ENCODE results near the gene NOP56.

NOP56 gene, protein sequence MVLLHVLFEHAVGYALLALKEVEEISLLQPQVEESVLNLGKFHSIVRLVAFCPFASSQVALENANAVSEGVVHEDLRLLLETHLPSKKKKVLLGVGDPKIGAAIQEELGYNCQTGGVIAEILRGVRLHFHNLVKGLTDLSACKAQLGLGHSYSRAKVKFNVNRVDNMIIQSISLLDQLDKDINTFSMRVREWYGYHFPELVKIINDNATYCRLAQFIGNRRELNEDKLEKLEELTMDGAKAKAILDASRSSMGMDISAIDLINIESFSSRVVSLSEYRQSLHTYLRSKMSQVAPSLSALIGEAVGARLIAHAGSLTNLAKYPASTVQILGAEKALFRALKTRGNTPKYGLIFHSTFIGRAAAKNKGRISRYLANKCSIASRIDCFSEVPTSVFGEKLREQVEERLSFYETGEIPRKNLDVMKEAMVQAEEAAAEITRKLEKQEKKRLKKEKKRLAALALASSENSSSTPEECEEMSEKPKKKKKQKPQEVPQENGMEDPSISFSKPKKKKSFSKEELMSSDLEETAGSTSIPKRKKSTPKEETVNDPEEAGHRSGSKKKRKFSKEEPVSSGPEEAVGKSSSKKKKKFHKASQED

DNA sequence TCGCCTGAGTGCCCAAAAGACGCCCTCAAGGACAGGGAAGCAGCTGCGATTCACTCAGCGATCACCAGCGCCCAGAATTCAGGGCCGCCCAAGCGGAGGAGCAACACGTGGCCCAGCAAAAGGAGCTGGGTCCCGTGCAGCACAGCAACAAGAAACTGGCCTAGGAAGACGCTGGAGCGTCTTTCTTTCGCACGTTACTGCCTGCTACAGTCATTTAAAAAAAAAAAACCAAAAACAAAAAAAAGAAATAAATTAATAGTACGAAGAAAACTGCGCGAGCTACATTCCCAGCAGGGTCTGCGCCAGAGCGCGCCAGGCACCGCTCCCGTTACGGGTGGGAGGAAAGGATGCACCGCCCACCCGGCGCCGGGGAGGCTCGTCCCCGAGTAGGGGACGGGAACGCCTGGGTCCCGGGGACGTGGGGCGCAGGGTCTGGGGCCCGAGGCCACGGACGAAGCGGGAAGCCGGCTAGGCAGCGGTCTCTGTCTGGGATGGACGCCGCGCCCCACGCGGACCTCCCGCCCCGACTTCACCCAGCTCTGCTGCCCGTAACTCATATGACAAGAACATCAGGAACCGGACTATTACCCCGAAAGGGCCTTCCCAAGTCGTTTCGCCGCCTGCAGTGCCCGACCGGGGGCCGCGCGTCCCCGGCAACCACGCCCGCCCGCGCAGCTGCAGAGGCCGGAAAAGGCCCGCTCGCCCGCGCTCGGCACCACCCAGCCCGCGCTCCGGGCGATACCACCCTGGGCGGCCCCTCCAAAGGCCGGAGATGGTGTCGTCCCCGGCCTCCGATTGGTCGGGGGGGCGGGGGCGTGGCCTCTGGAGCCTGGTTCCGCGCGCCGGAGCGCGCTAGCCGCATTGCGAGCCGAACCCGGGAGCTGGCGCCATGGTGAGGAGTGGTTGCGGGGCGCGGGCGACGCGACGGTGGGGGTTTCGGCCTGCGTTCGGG, at the start of gene NOP56:
TSS of gene NOP56 (plus strand) at position 861 of the 952 bp plus-strand sequence. CDS start at position 890, 29 bp downstream.
- peak within 1 kb of the TSS; percentile 99 for H3K4me3 ChIP-seq (ENCODE audit: low read depth in 1 of 2, low read length in 2 of 2)
- H3K36me3 ChIP-seq (ENCODE audit: control insufficient read depth in 1 of 2, insufficient read depth in 2 of 2, low read length in 2 of 2): peaks cover 29 to 34% of the 10 kb centered on the region in 2 donors

DNA sequence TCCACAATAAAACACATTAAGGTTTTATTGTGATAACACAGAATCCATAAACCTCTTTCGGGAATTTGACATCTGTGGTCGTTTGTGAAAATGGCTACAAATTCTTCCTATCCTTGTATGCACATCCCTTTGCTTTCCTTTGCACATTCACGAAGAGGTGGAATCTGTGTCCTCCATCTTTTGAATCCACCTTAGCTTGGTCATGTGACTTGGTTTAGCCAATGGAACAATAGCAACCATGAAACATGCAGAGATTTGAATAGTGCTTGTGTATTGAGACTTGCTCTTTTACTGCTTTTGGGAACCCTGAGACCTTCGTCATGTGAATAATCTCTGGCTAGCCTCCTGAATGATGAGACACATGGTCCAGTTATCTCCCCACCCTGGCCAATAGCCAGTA, 49.7 kb upstream of the NOP56 start:
- Histone ChIP-seq H3K36me3 (ENCODE audit: control insufficient read depth in 1 of 2, insufficient read depth in 2 of 2, low read length in 2 of 2) (no peaks in the 10 kb centered on the region), H3K9ac (ENCODE audit: low read depth in 1 of 2, low read length in 2 of 2) (no peak overlapping the region), H3K9me3 (ENCODE audit: control insufficient read depth in 1 of 2, low read length in 2 of 2) (peaks cover 4 to 7% of the 10 kb centered on the region in 2 donors), H3K4me3 (ENCODE audit: low read depth in 1 of 2, low read length in 2 of 2) (peak overlapping the region; percentile 50 to 60), H3K4me1 (ENCODE audit: control insufficient read depth in 1 of 2, insufficient read depth in 2 of 2, low read length in 2 of 2) (peaks cover 20 to 23% of the 10 kb centered on the region in 2 donors), H3K27ac (ENCODE audit: low read depth, low read length) (no peak overlapping the region), H3K27me3 (ENCODE audit: control insufficient read depth in 1 of 2, insufficient read depth in 2 of 2, low read length in 2 of 2) (no peaks in the 10 kb centered on the region)

More for the DNA sequence above, at the start of gene NOP56:
- peaks cover 14 to 22% of the 10 kb centered on the region in 2 donors for H3K4me1 ChIP-seq (ENCODE audit: control insufficient read depth in 1 of 2, insufficient read depth in 2 of 2, low read length in 2 of 2)
- H3K9me3 ChIP-seq (ENCODE audit: control insufficient read depth in 1 of 2, low read length in 2 of 2): no peaks in the 10 kb centered on the region
- H3K27ac ChIP-seq (ENCODE audit: low read depth, low read length): peak within 1 kb of the TSS; percentile 81
- no peaks in the 10 kb centered on the region for H3K27me3 ChIP-seq (ENCODE audit: control insufficient read depth in 1 of 2, insufficient read depth in 2 of 2, low read length in 2 of 2)
- H3K9ac ChIP-seq (ENCODE audit: low read depth in 1 of 2, low read length in 2 of 2): peak within 1 kb of the TSS; percentile 79 to 95

DNA sequence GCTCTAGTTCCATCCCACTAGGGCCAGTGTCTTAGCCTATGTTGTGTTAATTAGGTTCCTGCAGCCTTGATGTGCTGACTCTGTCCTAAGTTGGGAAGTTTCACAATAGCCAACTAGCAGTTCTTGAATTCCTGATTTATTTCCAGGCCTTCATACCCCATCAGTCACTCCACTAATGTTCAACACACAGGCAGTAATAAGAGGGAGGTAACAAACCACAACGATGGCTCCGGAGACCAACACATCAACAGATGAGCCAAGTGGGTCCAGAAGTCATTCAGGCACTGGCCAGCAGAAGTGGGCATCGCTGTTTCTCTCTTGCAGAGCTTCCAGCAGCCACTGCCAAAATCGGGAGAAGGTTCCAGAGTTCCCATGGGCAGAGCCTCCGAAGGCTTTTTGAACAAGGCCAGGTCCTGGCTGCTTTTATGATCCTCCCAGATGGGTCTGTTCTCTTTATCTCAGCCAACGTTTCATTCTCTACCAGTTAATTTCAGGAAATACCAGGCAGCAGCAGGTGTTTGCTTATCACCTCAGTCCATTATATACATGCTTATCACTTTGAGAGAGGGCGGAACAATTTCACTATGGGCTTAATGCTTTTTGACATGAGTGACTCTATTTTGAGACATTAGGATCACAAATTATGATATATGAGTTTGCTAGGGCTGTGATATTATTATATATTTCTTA, 48.5 kb upstream of the NOP56 start:
- H3K4me3 ChIP-seq (ENCODE audit: low read depth in 1 of 2, low read length in 2 of 2): peak overlapping the region; percentile 42 to 60
- peak overlapping the region in 1 of 2 donors; percentile 21 for H3K9ac ChIP-seq (ENCODE audit: low read depth in 1 of 2, low read length in 2 of 2)
- H3K9me3 ChIP-seq (ENCODE audit: control insufficient read depth in 1 of 2, low read length in 2 of 2): peaks cover 4 to 7% of the 10 kb centered on the region in 2 donors
- H3K27ac ChIP-seq (ENCODE audit: low read depth, low read length): no peak overlapping the region
- H3K36me3 ChIP-seq (ENCODE audit: control insufficient read depth in 1 of 2, insufficient read depth in 2 of 2, low read length in 2 of 2): no peaks in the 10 kb centered on the region
- no peaks in the 10 kb centered on the region for H3K27me3 ChIP-seq (ENCODE audit: control insufficient read depth in 1 of 2, insufficient read depth in 2 of 2, low read length in 2 of 2)
- H3K4me1 ChIP-seq (ENCODE audit: control insufficient read depth in 1 of 2, insufficient read depth in 2 of 2, low read length in 2 of 2): peaks cover 20 to 23% of the 10 kb centered on the region in 2 donors

DNA sequence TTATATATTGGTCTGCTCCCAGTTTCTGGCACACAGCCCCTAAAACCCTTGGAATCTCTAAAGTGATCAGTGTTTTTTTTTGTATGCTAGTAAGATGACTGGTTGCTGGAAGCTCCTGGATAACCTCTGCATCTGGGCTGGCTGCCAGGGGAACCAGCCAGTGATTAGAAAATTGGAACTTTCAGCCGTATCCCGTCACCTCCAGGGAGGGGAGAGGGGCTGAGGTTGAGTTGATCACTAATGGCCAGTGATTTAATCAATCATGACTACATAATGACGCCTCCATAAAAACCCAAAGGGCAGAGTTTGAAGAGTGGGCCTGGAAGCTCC, 48.0 kb upstream of the NOP56 start:
- Histone ChIP-seq H3K4me1 (ENCODE audit: control insufficient read depth in 1 of 2, insufficient read depth in 2 of 2, low read length in 2 of 2) (peaks cover 20 to 23% of the 10 kb centered on the region in 2 donors), H3K27me3 (ENCODE audit: control insufficient read depth in 1 of 2, insufficient read depth in 2 of 2, low read length in 2 of 2) (no peaks in the 10 kb centered on the region), H3K9me3 (ENCODE audit: control insufficient read depth in 1 of 2, low read length in 2 of 2) (peaks cover 4 to 7% of the 10 kb centered on the region in 2 donors), H3K36me3 (ENCODE audit: control insufficient read depth in 1 of 2, insufficient read depth in 2 of 2, low read length in 2 of 2) (no peaks in the 10 kb centered on the region), H3K9ac (ENCODE audit: low read depth in 1 of 2, low read length in 2 of 2) (no peak overlapping the region), H3K4me3 (ENCODE audit: low read depth in 1 of 2, low read length in 2 of 2) (peak overlapping the region in 1 of 2 donors; percentile 42), H3K27ac (ENCODE audit: low read depth, low read length) (no peak overlapping the region)

DNA sequence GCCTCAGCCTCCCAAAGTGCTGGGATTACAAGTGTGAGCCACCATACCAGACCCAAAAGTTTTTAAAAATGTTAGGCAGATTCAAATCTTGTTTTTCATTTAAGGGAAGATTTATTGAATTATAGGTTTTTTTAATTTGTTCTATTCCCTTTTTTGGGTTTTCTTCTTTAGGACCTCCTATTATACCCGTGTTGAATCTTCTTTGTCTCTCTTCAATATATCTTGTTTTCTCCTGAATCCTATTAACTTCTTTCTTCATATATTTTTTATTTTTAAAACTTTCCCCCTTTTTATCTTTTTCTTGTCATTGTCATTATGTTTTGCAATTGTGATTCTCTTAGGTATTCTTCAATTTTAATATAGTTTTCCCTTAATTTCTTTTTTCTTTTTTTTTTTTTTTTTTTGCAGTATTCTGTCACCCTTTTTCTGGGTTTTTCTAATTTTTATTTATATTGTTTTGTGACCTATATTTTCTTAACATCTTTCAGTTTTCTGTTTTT, 45.9 kb upstream of the NOP56 start:
- Histone ChIP-seq H3K36me3 (ENCODE audit: control insufficient read depth in 1 of 2, insufficient read depth in 2 of 2, low read length in 2 of 2) (no peaks in the 10 kb centered on the region), H3K4me1 (ENCODE audit: control insufficient read depth in 1 of 2, insufficient read depth in 2 of 2, low read length in 2 of 2) (peaks cover 14 to 19% of the 10 kb centered on the region in 2 donors), H3K27me3 (ENCODE audit: control insufficient read depth in 1 of 2, insufficient read depth in 2 of 2, low read length in 2 of 2) (no peaks in the 10 kb centered on the region), H3K27ac (ENCODE audit: low read depth, low read length) (no peak overlapping the region), H3K9me3 (ENCODE audit: control insufficient read depth in 1 of 2, low read length in 2 of 2) (peaks cover 4 to 7% of the 10 kb centered on the region in 2 donors), H3K4me3 (ENCODE audit: low read depth in 1 of 2, low read length in 2 of 2) (no peak overlapping the region), H3K9ac (ENCODE audit: low read depth in 1 of 2, low read length in 2 of 2) (no peak overlapping the region)

DNA sequence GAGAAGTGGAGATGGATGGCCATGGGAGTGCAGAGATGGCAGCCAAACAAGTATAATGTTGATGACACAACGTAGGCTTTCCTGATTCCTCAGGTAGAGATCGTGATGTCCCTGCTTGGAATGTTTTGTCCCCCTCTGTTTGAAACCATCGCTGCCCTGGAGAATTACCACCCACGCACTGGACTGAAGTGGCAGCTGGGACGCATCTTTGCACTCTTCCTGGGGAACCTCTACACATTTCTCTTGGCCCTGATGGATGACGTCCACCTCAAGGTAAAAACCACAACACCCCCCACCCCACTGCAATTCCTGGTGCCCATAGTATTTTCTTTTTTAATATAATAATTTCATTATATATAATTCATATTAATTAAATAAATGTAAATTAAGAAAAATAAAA, 42.1 kb upstream of the NOP56 start:
- H3K4me3 ChIP-seq (ENCODE audit: low read depth in 1 of 2, low read length in 2 of 2): no peak overlapping the region
- no peak overlapping the region for H3K9ac ChIP-seq (ENCODE audit: low read depth in 1 of 2, low read length in 2 of 2)
- H3K4me1 ChIP-seq (ENCODE audit: control insufficient read depth in 1 of 2, insufficient read depth in 2 of 2, low read length in 2 of 2): no peaks in the 10 kb centered on the region
- H3K36me3 ChIP-seq (ENCODE audit: control insufficient read depth in 1 of 2, insufficient read depth in 2 of 2, low read length in 2 of 2): no peaks in the 10 kb centered on the region
- H3K27ac ChIP-seq (ENCODE audit: low read depth, low read length): no peak overlapping the region
- H3K27me3 ChIP-seq (ENCODE audit: control insufficient read depth in 1 of 2, insufficient read depth in 2 of 2, low read length in 2 of 2): peaks cover 0 to 6% of the 10 kb centered on the region in 2 donors
- peaks cover 4 to 7% of the 10 kb centered on the region in 2 donors for H3K9me3 ChIP-seq (ENCODE audit: control insufficient read depth in 1 of 2, low read length in 2 of 2)

DNA sequence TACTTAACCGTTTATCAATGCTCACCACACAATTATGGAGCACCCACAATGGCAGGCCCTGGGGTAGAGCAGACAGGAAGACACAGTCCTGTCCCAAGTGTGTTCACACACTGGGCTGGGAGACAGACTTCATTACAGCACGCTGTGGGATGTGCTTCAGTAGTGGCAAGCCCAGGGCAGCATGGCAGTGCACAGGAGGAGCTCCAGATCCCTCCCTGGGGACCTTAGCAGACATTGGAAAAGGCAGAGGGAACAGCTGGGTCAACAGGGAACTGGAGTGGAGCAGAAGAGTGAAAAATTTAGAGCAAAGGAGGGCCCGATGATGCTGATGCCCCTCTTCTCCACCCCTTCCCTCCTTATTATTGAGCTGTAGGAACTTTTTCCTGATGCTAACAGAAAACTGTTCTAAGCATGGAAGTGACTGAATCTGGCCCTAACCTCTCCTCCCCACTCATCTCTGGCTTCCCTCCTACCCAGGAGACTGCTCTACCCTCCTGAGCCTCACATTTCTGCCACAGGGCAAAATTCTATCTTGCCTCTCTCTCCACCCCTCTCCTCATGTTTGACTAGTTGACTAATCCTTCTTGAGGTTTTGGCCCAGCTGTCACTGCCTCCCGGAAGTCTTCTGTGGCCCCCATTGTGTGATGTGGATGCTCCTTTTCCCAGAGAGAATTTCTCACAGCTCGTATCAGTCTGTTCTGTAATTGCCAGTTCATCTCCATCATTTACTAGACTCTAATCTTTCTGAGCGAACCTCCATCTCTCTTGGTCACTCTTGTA, 41.3 kb upstream of the NOP56 start:
- H3K27me3 ChIP-seq (ENCODE audit: control insufficient read depth in 1 of 2, insufficient read depth in 2 of 2, low read length in 2 of 2): peaks cover 0 to 6% of the 10 kb centered on the region in 2 donors
- H3K4me1 ChIP-seq (ENCODE audit: control insufficient read depth in 1 of 2, insufficient read depth in 2 of 2, low read length in 2 of 2): no peaks in the 10 kb centered on the region
- peaks cover 4 to 7% of the 10 kb centered on the region in 2 donors for H3K9me3 ChIP-seq (ENCODE audit: control insufficient read depth in 1 of 2, low read length in 2 of 2)
- no peak overlapping the region for H3K4me3 ChIP-seq (ENCODE audit: low read depth in 1 of 2, low read length in 2 of 2)
- no peak overlapping the region for H3K9ac ChIP-seq (ENCODE audit: low read depth in 1 of 2, low read length in 2 of 2)
- H3K27ac ChIP-seq (ENCODE audit: low read depth, low read length): no peak overlapping the region
- no peaks in the 10 kb centered on the region for H3K36me3 ChIP-seq (ENCODE audit: control insufficient read depth in 1 of 2, insufficient read depth in 2 of 2, low read length in 2 of 2)

DNA sequence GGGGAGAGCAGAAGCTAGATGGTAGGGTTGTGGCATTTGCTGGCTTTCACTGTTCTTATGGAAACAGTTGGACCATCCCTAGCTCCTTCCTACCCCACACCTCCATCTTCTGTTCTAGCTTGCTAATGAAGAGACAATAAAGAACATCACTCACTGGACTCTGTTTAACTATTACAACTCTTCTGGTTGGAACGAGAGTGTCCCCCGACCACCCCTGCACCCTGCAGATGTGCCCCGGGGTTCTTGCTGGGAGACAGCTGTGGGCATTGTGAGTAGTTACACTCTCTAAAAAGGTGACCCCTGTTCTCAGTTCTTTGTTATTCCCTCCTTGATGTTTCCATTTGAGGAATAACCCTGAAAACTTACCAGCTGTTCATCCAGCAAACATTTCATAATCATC, 40.4 kb upstream of the NOP56 start:
- Histone ChIP-seq H3K4me3 (ENCODE audit: low read depth in 1 of 2, low read length in 2 of 2) (no peak overlapping the region), H3K9ac (ENCODE audit: low read depth in 1 of 2, low read length in 2 of 2) (no peak overlapping the region), H3K36me3 (ENCODE audit: control insufficient read depth in 1 of 2, insufficient read depth in 2 of 2, low read length in 2 of 2) (no peaks in the 10 kb centered on the region), H3K27ac (ENCODE audit: low read depth, low read length) (no peak overlapping the region), H3K27me3 (ENCODE audit: control insufficient read depth in 1 of 2, insufficient read depth in 2 of 2, low read length in 2 of 2) (peaks cover 0 to 6% of the 10 kb centered on the region in 2 donors), H3K9me3 (ENCODE audit: control insufficient read depth in 1 of 2, low read length in 2 of 2) (peaks cover 4 to 5% of the 10 kb centered on the region in 2 donors), H3K4me1 (ENCODE audit: control insufficient read depth in 1 of 2, insufficient read depth in 2 of 2, low read length in 2 of 2) (no peaks in the 10 kb centered on the region)

DNA sequence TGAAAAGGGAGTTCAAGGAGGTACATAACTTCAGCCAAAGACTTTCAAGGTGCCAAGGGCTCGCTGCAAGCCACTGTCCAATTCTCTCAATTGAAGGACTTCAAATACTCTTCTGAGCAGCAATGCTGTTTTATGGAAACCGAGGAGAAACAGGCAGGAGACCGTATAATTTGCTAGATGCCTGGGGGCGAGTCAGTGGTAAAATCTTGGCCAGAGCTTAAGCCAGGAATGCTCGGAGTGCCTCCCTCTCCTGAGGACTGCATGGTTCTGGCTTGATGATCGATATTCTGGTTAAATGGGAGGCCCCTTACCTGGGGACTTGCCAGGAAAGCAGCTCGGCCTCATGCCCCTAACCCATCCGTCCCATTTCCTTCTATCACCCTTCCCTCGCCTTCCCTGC, 35.8 kb upstream of the NOP56 start:
- no peak overlapping the region for H3K27ac ChIP-seq (ENCODE audit: low read depth, low read length)
- H3K36me3 ChIP-seq (ENCODE audit: control insufficient read depth in 1 of 2, insufficient read depth in 2 of 2, low read length in 2 of 2): no peaks in the 10 kb centered on the region
- H3K9me3 ChIP-seq (ENCODE audit: control insufficient read depth in 1 of 2, low read length in 2 of 2): no peaks in the 10 kb centered on the region
- H3K27me3 ChIP-seq (ENCODE audit: control insufficient read depth in 1 of 2, insufficient read depth in 2 of 2, low read length in 2 of 2): peaks cover 0 to 6% of the 10 kb centered on the region in 2 donors
- H3K4me1 ChIP-seq (ENCODE audit: control insufficient read depth in 1 of 2, insufficient read depth in 2 of 2, low read length in 2 of 2): no peaks in the 10 kb centered on the region
- H3K4me3 ChIP-seq (ENCODE audit: low read depth in 1 of 2, low read length in 2 of 2): no peak overlapping the region
- no peak overlapping the region for H3K9ac ChIP-seq (ENCODE audit: low read depth in 1 of 2, low read length in 2 of 2)
